Activated CD8-positive, alpha-beta T cell treated with anti-CD3 and anti-CD28 coated beads for 36 hours (primary cell): Measurements from ENCODE around the gene RUFY4. TPM values are rescaled to one million over a fixed set of nuclear protein-coding genes. Genes with fewer than 3 reads are reported as not detected.
"Not testable (repeated sequence)": the region's sequence is repeated elsewhere in the genome, so short reads cannot be mapped to it uniquely, and the experiment has no call there.

Experiments used
- ATAC-seq: fragments of 200-7000 bp; cut with Tn5 transposase; one replicate; pipeline ENCODE4 v1.10.0; 2021; ENCODE audit warnings: mild to moderate bottlenecking, moderate library complexity
- CTCF ChIA-PET: fragments of 350-600 bp; sonication (Branson Sonifier 250); formaldehyde crosslinking; loops from one replicate; lab custom pipeline; 2021; ENCODE audit warnings: antibody characterized with exemption; lab: Charles Lee
- POLR2A ChIA-PET: fragments of 350-600 bp; sonication (Branson Sonifier 250); formaldehyde crosslinking; loops from one replicate; lab custom pipeline; 2021; ENCODE audit warnings: antibody characterized with exemption; lab: Charles Lee
- DNase-seq: peaks from one replicate; pipeline ENCODE4 v3.0.0-alpha.2; 2020
- H3K27ac Mint-ChIP-seq: one replicate; pipeline ENCODE4 v1.8.0; 2021; ENCODE audit warnings: mild to moderate bottlenecking, mixed read lengths
- H3K27me3 Mint-ChIP-seq: one replicate; pipeline ENCODE4 v1.8.0; 2021; ENCODE audit warnings: mixed read lengths
- H3K36me3 Mint-ChIP-seq: one replicate; pipeline ENCODE4 v1.8.0; 2021; ENCODE audit warnings: low read depth, mixed read lengths
- H3K4me1 Mint-ChIP-seq: one replicate; pipeline ENCODE4 v1.8.0; 2021; ENCODE audit warnings: low read depth, mixed read lengths
- H3K4me3 Mint-ChIP-seq: one replicate; pipeline ENCODE4 v1.8.0; 2021; ENCODE audit warnings: mild to moderate bottlenecking, moderate library complexity, mixed read lengths
- H3K9me3 Mint-ChIP-seq: one replicate; pipeline ENCODE4 v1.8.0; 2021; ENCODE audit warnings: mixed read lengths
- CTCF ChIP-seq: fragments of 200-600 bp; IDR thresholded peaks from one replicate; pipeline ENCODE4 v1.8.0; 2022; ENCODE audit warnings: antibody characterized with exemption, mild to moderate bottlenecking
- intact Hi-C: fragments of 100-400 bp; cut with micrococcal nuclease; formaldehyde crosslinking; loops from one replicate; pipeline ENCODE4 v1.10.0; 2022
- total RNA-seq, 2 experiments: library from RNA; stranded (reverse); gene quantifications; one replicate each; pipeline ENCODE4 v1.2.3, GENCODE V29; 2021

Gene RUFY4
- total RNA-seq, 2 experiments from 2014 or later, result 0.76 to 0.88 TPM

- peaks cover 4% of the 10 kb centered on the region for H3K27me3 Mint-ChIP-seq
- ATAC-seq (no peak), DNase-seq (no peak)
- no peak for TF ChIP-seq CTCF
- no peaks in the 10 kb centered on the region for H3K36me3 Mint-ChIP-seq
- no peaks in the 10 kb centered on the region for H3K9me3 Mint-ChIP-seq
- H3K27ac Mint-ChIP-seq, result no peak overlapping the region
- intact Hi-C loops, result no loop called here
- CTCF ChIA-PET, result no interaction called here
- no peak overlapping the region for H3K4me3 Mint-ChIP-seq
- H3K4me1 Mint-ChIP-seq, result no peaks in the 10 kb centered on the region
- POLR2A ChIA-PET, result no interaction called here
Observed at GRCh38 chr2:218091746-218092145, 22.7 kb downstream of the RUFY4 start.

GRCh38 chr2:218093879-218094278 lies 24.8 kb downstream of the RUFY4 start:
- intact Hi-C loops, result no loop called here
- Mint-ChIP-seq H3K27me3 (peaks cover 5% of the 10 kb centered on the region), H3K27ac (no peak overlapping the region), H3K36me3 (no peaks in the 10 kb centered on the region), H3K9me3 (no peaks in the 10 kb centered on the region), H3K4me1 (no peaks in the 10 kb centered on the region), H3K4me3 (no peak overlapping the region)
- ChIA-PET CTCF (no interaction called here), POLR2A (no interaction called here)
- DNase-seq (no peak), ATAC-seq (no peak)
- TF ChIP-seq CTCF, result no peak

DNA sequence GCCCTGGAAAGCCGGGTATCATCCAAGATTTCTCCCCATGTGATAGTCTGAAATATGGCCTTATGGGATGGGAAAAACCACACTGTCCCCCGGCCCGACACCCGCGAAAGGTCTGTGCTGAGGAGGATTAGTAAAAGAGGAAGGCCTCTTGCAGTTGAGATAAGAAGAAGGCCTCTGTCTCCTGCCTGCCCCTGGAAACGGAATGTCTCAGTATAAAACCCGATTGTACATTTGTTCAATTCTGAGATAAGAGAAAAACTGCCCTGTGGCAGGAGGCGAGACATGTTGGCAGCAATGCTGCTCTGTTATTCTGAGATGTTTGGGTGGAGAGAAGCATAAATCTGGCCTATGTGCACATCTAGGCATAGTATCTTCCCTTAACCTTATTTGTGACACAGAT lies 26.8 kb downstream of the RUFY4 start:
- no peak for TF ChIP-seq CTCF
- ATAC-seq (no peak), DNase-seq (no peak)
- ChIA-PET CTCF (no interaction called here), POLR2A (no interaction called here)
- Mint-ChIP-seq H3K4me1 (no peaks in the 10 kb centered on the region), H3K36me3 (no peaks in the 10 kb centered on the region), H3K27ac (no peak overlapping the region), H3K27me3 (peaks cover 8% of the 10 kb centered on the region), H3K4me3 (no peak overlapping the region), H3K9me3 (no peaks in the 10 kb centered on the region)
- intact Hi-C loops, result no loop called here

GRCh38 chr2:218097975-218098374 lies 28.9 kb downstream of the RUFY4 start:
- DNase-seq, result no peak
- no peaks in the 10 kb centered on the region for H3K4me1 Mint-ChIP-seq
- no peak for ATAC-seq
- H3K4me3 Mint-ChIP-seq, result no peak overlapping the region
- CTCF ChIA-PET, result no interaction called here
- no peak for TF ChIP-seq CTCF
- no peak overlapping the region for H3K27ac Mint-ChIP-seq
- H3K27me3 Mint-ChIP-seq, result peaks cover 5% of the 10 kb centered on the region
- no peaks in the 10 kb centered on the region for H3K9me3 Mint-ChIP-seq
- no peaks in the 10 kb centered on the region for H3K36me3 Mint-ChIP-seq
- intact Hi-C loops, result no loop called here
- POLR2A ChIA-PET, result no interaction called here

DNA sequence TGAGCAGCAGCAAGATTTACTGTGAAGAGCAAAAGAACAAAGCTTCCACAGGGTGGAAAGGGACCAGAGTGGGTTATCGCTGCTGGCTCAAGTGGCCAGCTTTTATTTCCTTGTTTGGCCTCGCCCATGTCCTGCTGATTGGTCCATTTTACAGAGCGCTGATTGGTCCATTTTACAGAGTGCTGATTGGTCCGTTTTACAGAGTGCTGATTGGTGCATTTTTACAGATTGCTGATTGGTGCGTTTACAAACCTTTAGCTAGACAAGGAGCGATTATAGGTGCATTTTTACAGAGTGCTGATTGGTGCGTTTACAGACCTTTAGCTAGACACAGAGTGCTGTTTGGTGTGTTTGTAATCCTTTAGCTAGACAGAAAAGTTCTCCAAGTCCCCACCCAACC lies 39.8 kb downstream of the RUFY4 start:
- CTCF ChIA-PET, H3K9me3 Mint-ChIP-seq: not testable (repeated sequence)

GRCh38 chr2:218121789-218122188 lies 52.7 kb downstream of the RUFY4 start:
- ATAC-seq, CTCF ChIA-PET, H3K36me3 Mint-ChIP-seq, H3K4me3 Mint-ChIP-seq, intact Hi-C loops, H3K27me3 Mint-ChIP-seq, DNase-seq, H3K4me1 Mint-ChIP-seq, POLR2A ChIA-PET, H3K27ac Mint-ChIP-seq: not testable (repeated sequence)
- H3K9me3 Mint-ChIP-seq, result peaks cover 13% of the 10 kb centered on the region

More for the DNA sequence above, 39.8 kb downstream of the RUFY4 start:
- H3K4me1 Mint-ChIP-seq, H3K36me3 Mint-ChIP-seq, DNase-seq, intact Hi-C loops, H3K27ac Mint-ChIP-seq, ATAC-seq, POLR2A ChIA-PET, H3K4me3 Mint-ChIP-seq: not testable (repeated sequence)
- peaks cover 36% of the 10 kb centered on the region for H3K27me3 Mint-ChIP-seq

- H3K36me3 Mint-ChIP-seq, H3K27ac Mint-ChIP-seq, ATAC-seq, H3K4me3 Mint-ChIP-seq, DNase-seq, intact Hi-C loops, H3K9me3 Mint-ChIP-seq, POLR2A ChIA-PET, H3K4me1 Mint-ChIP-seq, H3K27me3 Mint-ChIP-seq: not testable (repeated sequence)
- CTCF ChIA-PET, result interaction anchor here (1.5 kb wide), 1 partner anchor 135 kb away, joined by 3 read pairs; no protein-coding TSS in a partner anchor
Observed at GRCh38 chr2:218122286-218122685, 53.2 kb downstream of the RUFY4 start.
